Endothelial cell of umbilical vein (primary cell): ENCODE measurements around the gene DDX59. TPM values are rescaled to one million over a fixed set of nuclear protein-coding genes. Genes with fewer than 3 reads are reported as not detected.

Source experiments
- BruUV-seq: library from RNA; stranded (reverse); fragments of 400-500 nt; replicated peaks from 2 replicates; lab custom pipeline; 2021; lab: Mats Ljungman, UMichigan
- CTCF ChIA-PET: fragments of 300-600, 350-600 bp; sonication (Branson Sonifier 250); formaldehyde crosslinking; loops from one replicate; lab custom pipeline; 2021; ENCODE audit warnings: antibody characterized with exemption, inconsistent platforms; lab: Charles Lee
- POLR2A ChIA-PET: fragments of 300-600, 350-600 bp; sonication (Branson Sonifier 250); formaldehyde crosslinking; loops from one replicate; lab custom pipeline; 2021; ENCODE audit warnings: antibody characterized with exemption, inconsistent platforms; lab: Charles Lee
- DNase-seq: peaks from one replicate; pipeline ENCODE4 v3.0.0-alpha.2; 2011; ENCODE audit warnings: low read depth, low spot score
- FAIRE-seq: peaks from 2 replicates; lab custom pipeline; 2011; peaks lifted over from hg19 to GRCh38; lab: Jason Lieb, UNC
- H2AFZ ChIP-seq: 2 replicates; pipeline ENCODE4 v1.6.0; 2012; ENCODE audit warnings: low read depth, low read length, control low read depth, inconsistent platforms
- H3K27ac ChIP-seq: 2 replicates; pipeline ENCODE4 v1.5.1; 2011; ENCODE audit warnings: low read depth, mild to moderate bottlenecking, control low read depth, low read length, moderate library complexity; ENCODE audit not compliant: insufficient read depth
- H3K27me3 ChIP-seq, 2 experiments: 2 replicates each; pipeline versions ENCODE4 v1.6.0 to v1.6.1; 2011; ENCODE audit warnings: low read length in 2 of 2, mixed read lengths in 1 of 2; ENCODE audit not compliant: control insufficient read depth in 2 of 2, insufficient read depth in 2 of 2
- H3K36me3 ChIP-seq, 2 experiments: 2 replicates in 1 of 2; 3 replicates in 1 of 2; pipeline ENCODE4 v1.5.1; 2011; ENCODE audit warnings: low read length in 2 of 2, mild to moderate bottlenecking in 1 of 2, moderate library complexity in 1 of 2; ENCODE audit not compliant: control insufficient read depth in 2 of 2, insufficient read depth in 2 of 2; ENCODE audit errors: extremely low read depth in 1 of 2
- H3K4me1 ChIP-seq: 3 replicates; pipeline ENCODE4 v1.5.1; 2011; ENCODE audit warnings: mild to moderate bottlenecking, low read length; ENCODE audit not compliant: control insufficient read depth, insufficient read depth; ENCODE audit errors: extremely low read depth
- H3K4me2 ChIP-seq: 2 replicates; pipeline ENCODE4 v1.6.1; 2011; ENCODE audit warnings: low read length, control low read depth, mixed read lengths; ENCODE audit not compliant: insufficient read depth
- H3K4me3 ChIP-seq, 3 experiments: fragments of 200-600 bp in 1 of 3; sonication (generic), shearing (Covaris generic) in 1 of 3; replicated peaks in 1 of 3; 2 replicates each; pipeline ENCODE4 v1.5.1; 2011 to 2016; ENCODE audit warnings: control low read depth in 3 of 3, low read length in 3 of 3, mild to moderate bottlenecking in 2 of 3, inconsistent platforms in 1 of 3, low read depth in 1 of 3, moderate library complexity in 1 of 3; ENCODE audit not compliant: insufficient read depth in 1 of 3
- H3K79me2 ChIP-seq: 2 replicates; pipeline ENCODE4 v1.6.0; 2012; ENCODE audit warnings: low read length, inconsistent platforms; ENCODE audit not compliant: control insufficient read depth, insufficient read depth
- H3K9ac ChIP-seq: replicated peaks from 2 replicates; pipeline ENCODE3; 2011; ENCODE audit warnings: low read length, control low read depth; ENCODE audit not compliant: insufficient read depth; ENCODE audit errors: extremely low read depth
- H3K9me1 ChIP-seq: replicated peaks from 3 replicates; pipeline ENCODE4 v1.6.0; 2011; ENCODE audit warnings: mild to moderate bottlenecking, low read length; ENCODE audit not compliant: control insufficient read depth, insufficient read depth; ENCODE audit errors: extremely low read depth
- H3K9me3 ChIP-seq: replicated peaks from 2 replicates; pipeline ENCODE4 v1.5.1; 2012; ENCODE audit warnings: low read length, inconsistent platforms; ENCODE audit not compliant: control insufficient read depth, insufficient read depth
- H4K20me1 ChIP-seq: replicated peaks from 2 replicates; pipeline ENCODE3; 2011; ENCODE audit warnings: mild to moderate bottlenecking, low read length; ENCODE audit not compliant: control insufficient read depth, insufficient read depth; ENCODE audit errors: extremely low read depth
- EZH2 ChIP-seq: IDR thresholded peaks from 2 replicates; pipeline ENCODE4 v1.6.1; 2012; ENCODE audit warnings: borderline replicate concordance, low read depth, mild to moderate bottlenecking, moderate library complexity, low read length, inconsistent platforms; ENCODE audit not compliant: severe bottlenecking
- FOS ChIP-seq: IDR thresholded peaks from 2 replicates; pipeline ENCODE4 v1.6.1; 2011; ENCODE audit warnings: mild to moderate bottlenecking, low read length, moderate library complexity, borderline replicate concordance; ENCODE audit not compliant: insufficient read depth
- GATA2 ChIP-seq: IDR thresholded peaks from 2 replicates; pipeline ENCODE4 v1.7.0; 2011; ENCODE audit warnings: low read depth, mild to moderate bottlenecking, moderate library complexity, mixed read lengths, low read length; ENCODE audit not compliant: insufficient read length, insufficient read depth
- JUN ChIP-seq: IDR thresholded peaks from 2 replicates; pipeline ENCODE4 v1.6.1; 2011; ENCODE audit warnings: borderline replicate concordance, low read depth; ENCODE audit not compliant: insufficient read length, insufficient read depth
- MYC ChIP-seq: IDR thresholded peaks from one replicate; pipeline ENCODE4 v1.6.1; 2011; ENCODE audit warnings: mild to moderate bottlenecking, low read depth, low read length
- POLR2A ChIP-seq: IDR thresholded peaks from 2 replicates; pipeline ENCODE4 v1.6.1; 2012; ENCODE audit warnings: low read depth, mild to moderate bottlenecking, control low read depth, low read length
- POLR2AphosphoS5 ChIP-seq: IDR thresholded peaks from 2 replicates; pipeline ENCODE4 v1.6.1; 2012; ENCODE audit warnings: low read depth, mild to moderate bottlenecking, control low read depth, low read length, moderate library complexity; ENCODE audit not compliant: insufficient read depth
- dilution Hi-C: fragments of 300-500 bp; cut with MboI; formaldehyde crosslinking; loops from one replicate; pipeline ENCODE4 v1.15.0; 2019; ENCODE audit warnings: low sequenced_read_pairs; ENCODE audit not compliant: extremely low pct_ligation_motif_present
- intact Hi-C: fragments of 100-400 bp; cut with micrococcal nuclease; formaldehyde crosslinking; loops from one replicate; pipeline ENCODE4 v1.10.0; 2022
- polyA plus RNA-seq, 4 experiments: library from polyadenylated mRNA; depleted of rRNA in 3 of 4; stranded (reverse) in 3 of 4; unstranded in 1 of 4; fragments of >200 nt; gene quantifications; 2 replicates each; pipeline versions ENCODE4 v1.2.1 to v1.2.3, GENCODE V29; 2011 to 2012; ENCODE audit warnings: missing spikeins in 1 of 4
- total RNA-seq: library from RNA; stranded (reverse); gene quantifications from 2 replicates; pipeline ENCODE4 v1.2.3, GENCODE V29; 2021
- TF ChIP-seq, protein P1 (sequence below): IDR thresholded peaks from 2 replicates; pipeline ENCODE4 v1.6.1; 2011; ENCODE audit not compliant: insufficient read depth, insufficient read length
- TF ChIP-seq, protein P2 (sequence below), 2 donors: IDR thresholded peaks; 1 replicate in 1 of 2; 2 replicates in 1 of 2; pipeline ENCODE4 v1.5.1; 2011; ENCODE audit warnings: low read length in 2 of 2, mild to moderate bottlenecking in 2 of 2, moderate library complexity in 2 of 2, control low read depth in 1 of 2, inconsistent platforms in 1 of 2, low read depth in 1 of 2; ENCODE audit not compliant: insufficient read depth in 1 of 2; ENCODE audit errors: extremely low read depth in 1 of 2

DDX59 gene
- total and polyA plus RNA-seq, 2 donors (not counting 3 experiments of a cell fraction or from before 2014, with no cell fraction given) = 8.1 to 17.7 TPM

DNA sequence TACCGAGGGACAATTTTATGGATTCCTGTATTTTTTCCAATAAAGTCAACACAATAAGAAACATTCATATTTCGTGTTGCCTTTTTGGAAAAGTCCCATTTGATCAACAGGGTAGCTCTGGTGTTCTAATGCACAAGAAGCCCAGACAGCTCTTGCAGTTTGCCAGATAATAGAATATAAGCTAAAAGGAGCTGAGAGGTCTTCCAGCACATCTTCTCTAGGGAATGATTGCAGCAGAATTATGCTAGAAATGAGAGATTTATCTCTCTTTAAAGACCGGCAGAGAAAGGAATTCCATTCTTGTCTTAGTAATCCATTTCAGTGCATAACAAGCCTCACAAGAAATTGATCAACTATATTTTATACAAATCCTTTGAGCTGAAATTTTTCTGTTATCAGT lies 25.0 kb upstream of the DDX59 start:
- H3K36me3 ChIP-seq = no peaks in the 10 kb centered on the region
- H3K27ac ChIP-seq = no peak overlapping the region
- H2AFZ ChIP-seq = no peak overlapping the region
- no peaks in the 10 kb centered on the region for H4K20me1 ChIP-seq
- no peaks in the 10 kb centered on the region for H3K9me1 ChIP-seq
- TF ChIP-seq MYC (no peak), FOS (no peak), GATA2 (no peak)
- TF ChIP-seq, protein P1, sequence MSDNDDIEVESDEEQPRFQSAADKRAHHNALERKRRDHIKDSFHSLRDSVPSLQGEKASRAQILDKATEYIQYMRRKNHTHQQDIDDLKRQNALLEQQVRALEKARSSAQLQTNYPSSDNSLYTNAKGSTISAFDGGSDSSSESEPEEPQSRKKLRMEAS = no peak
- peaks cover 2% of the 10 kb centered on the region for H3K4me1 ChIP-seq
- FAIRE-seq (no peak), DNase-seq (no peak)
- dilution Hi-C loops = no loop called here
- intact Hi-C loops = no loop called here
- H3K9me3 ChIP-seq = no peaks in the 10 kb centered on the region
- CTCF ChIA-PET = interaction anchor here (1.4 to 1.5 kb wide), 2 partner anchors 13 to 73 kb away, joined by 4 to 7 read pairs; no protein-coding TSS in a partner anchor
- POLR2A ChIA-PET = no interaction called here
- no peak overlapping the region for H3K4me3 ChIP-seq
- no peaks in the 10 kb centered on the region for H3K79me2 ChIP-seq
- no TSS peak for BruUV-seq
- no peak overlapping the region for H3K9ac ChIP-seq
- no peak overlapping the region for H3K4me2 ChIP-seq
- H3K27me3 ChIP-seq = no peaks in the 10 kb centered on the region

DNA sequence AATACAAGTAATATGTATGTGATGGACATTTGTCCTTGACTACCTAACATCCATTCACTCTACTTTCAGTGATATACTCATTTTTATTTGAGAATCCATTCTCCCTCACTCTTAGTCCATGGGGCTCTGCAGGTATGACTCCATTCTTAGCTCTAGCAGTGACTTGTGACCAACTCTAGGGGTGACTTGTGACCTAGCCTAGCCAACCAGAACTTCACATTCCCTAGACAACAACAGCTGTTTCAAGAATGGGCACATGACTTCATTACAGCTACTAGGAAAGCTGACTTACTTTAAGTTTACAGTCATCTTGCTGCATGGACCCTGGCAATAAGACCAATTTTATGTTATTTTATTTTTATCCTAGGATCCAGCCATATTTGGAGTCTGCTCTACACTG lies 23.6 kb upstream of the DDX59 start:
- Histone ChIP-seq H3K4me1 (no peaks in the 10 kb centered on the region), H3K27me3 (no peaks in the 10 kb centered on the region), H3K9ac (no peak overlapping the region), H3K36me3 (no peaks in the 10 kb centered on the region), H3K79me2 (no peaks in the 10 kb centered on the region), H3K9me3 (no peaks in the 10 kb centered on the region), H3K27ac (no peak overlapping the region), H3K4me3 (no peak overlapping the region), H2AFZ (no peak overlapping the region), H3K4me2 (no peak overlapping the region), H3K9me1 (no peaks in the 10 kb centered on the region), H4K20me1 (no peaks in the 10 kb centered on the region)
- dilution Hi-C loops (no loop called here), intact Hi-C loops (no loop called here)
- FAIRE-seq (no peak), DNase-seq (no peak)
- no TSS peak for BruUV-seq
- ChIA-PET CTCF (no interaction called here), POLR2A (no interaction called here)
- no peak for TF ChIP-seq MYC
- TF ChIP-seq, protein P1 = no peak
- TF ChIP-seq POLR2A = no peak
- TF ChIP-seq POLR2AphosphoS5 = no peak
- TF ChIP-seq, protein P2, sequence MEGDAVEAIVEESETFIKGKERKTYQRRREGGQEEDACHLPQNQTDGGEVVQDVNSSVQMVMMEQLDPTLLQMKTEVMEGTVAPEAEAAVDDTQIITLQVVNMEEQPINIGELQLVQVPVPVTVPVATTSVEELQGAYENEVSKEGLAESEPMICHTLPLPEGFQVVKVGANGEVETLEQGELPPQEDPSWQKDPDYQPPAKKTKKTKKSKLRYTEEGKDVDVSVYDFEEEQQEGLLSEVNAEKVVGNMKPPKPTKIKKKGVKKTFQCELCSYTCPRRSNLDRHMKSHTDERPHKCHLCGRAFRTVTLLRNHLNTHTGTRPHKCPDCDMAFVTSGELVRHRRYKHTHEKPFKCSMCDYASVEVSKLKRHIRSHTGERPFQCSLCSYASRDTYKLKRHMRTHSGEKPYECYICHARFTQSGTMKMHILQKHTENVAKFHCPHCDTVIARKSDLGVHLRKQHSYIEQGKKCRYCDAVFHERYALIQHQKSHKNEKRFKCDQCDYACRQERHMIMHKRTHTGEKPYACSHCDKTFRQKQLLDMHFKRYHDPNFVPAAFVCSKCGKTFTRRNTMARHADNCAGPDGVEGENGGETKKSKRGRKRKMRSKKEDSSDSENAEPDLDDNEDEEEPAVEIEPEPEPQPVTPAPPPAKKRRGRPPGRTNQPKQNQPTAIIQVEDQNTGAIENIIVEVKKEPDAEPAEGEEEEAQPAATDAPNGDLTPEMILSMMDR (IDR thresholded peaks at IDR 0.05; ENCODE audit: extremely low read depth in 1 of 2, insufficient read depth in 1 of 2, low read depth in 1 of 2, low read length in 2 of 2) = no peak
- no peak for TF ChIP-seq FOS
- TF ChIP-seq GATA2 = no peak
- no peak for TF ChIP-seq EZH2
- no peak for TF ChIP-seq JUN
